Measurements from ENCODE around the gene EGFR. TPM values are rescaled to one million over a fixed set of nuclear protein-coding genes. Genes with fewer than 3 reads are reported as not detected.
"Not testable (repeated sequence)": the region's sequence is repeated elsewhere in the genome, so short reads cannot be mapped to it uniquely, and the experiment has no call there.

EGFR gene
- polyA plus RNA-seq, 4 donors: 19.4 to 34.1 (median 31.0) TPM

- no peak for DNase-seq (ENCODE audit: low read depth in 4 of 4, low spot score in 3 of 4)
Observed at GRCh38 chr7:55160539-55160938, 141.7 kb downstream of the EGFR start.

GRCh38 chr7:55161154-55161687 is 142.4 kb downstream of the EGFR start:
- DNase-seq (ENCODE audit: low read depth in 4 of 4, low spot score in 3 of 4): no peak

DNA sequence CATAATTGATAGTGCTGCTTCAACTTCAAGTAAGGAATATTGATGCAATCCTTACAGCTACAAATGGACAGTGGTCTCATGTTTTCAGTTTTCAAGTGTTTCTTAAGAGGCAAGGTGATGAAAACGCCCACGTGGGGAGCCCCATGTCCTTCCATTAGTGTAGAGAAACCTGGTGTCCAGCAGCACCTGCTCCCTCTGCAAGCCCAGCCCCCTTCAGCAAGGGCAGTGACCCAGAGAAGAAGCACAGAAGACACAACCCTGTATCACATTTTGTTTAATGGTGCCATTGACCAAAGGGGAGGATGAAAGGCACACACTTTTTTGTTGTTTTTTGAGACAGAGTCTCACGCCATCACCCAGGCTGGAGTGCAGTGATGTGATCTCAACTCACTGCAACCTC is 143.7 kb downstream of the EGFR start:
- no peak for DNase-seq (ENCODE audit: low read depth in 4 of 4, low spot score in 3 of 4)

DNA sequence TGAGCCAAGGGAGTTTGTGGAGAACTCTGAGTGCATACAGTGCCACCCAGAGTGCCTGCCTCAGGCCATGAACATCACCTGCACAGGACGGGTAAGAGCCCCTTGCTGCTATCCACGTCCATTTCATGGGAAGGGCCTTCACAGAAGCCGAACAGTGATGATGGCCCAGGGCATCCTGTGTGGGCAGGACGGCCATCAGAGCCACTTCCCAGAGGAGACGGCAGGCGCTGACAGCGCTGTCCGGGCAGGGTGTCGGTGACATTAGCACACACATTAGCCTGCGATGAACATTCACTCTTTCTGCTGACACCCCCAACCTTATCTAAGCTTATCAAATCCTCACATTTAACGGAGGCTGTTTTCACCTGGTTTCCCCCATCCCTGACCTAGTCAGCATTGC is 144.9 kb downstream of the EGFR start:
- no peak for DNase-seq (ENCODE audit: low read depth in 4 of 4, low spot score in 3 of 4)

- DNase-seq (ENCODE audit: low read depth in 4 of 4, low spot score in 3 of 4): no peak
Observed at GRCh38 chr7:55164527-55164926, 145.7 kb downstream of the EGFR start.

GRCh38 chr7:55165176-55165861 is 146.5 kb downstream of the EGFR start:
- DNase-seq (ENCODE audit: low read depth in 4 of 4, low spot score in 3 of 4): no peak

DNA sequence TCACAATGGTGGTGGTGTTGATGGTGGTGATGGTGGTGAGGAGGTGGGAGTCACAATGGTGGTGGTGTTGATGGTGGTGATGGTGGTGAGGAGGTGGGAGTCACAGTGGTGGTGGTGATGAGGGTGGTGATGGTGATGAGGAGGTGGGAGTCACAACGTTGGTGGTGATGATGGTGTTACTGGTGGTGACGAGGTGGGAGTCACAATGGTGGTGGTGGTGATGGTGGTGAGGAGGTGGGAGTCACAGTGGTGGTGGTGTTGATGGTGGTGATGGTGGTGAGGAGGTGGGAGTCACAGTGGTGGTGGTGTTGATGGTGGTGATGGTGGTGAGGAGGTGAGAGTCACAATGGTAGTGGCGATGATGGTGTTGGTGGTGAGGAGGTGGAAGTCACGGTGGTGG is 148.5 kb downstream of the EGFR start:
- DNase-seq (ENCODE audit: low read depth in 4 of 4, low spot score in 3 of 4): not testable (repeated sequence)

GRCh38 chr7:55170335-55171069 is 151.7 kb downstream of the EGFR start:
- no peak for DNase-seq (ENCODE audit: low read depth in 4 of 4, low spot score in 3 of 4)

GRCh38 chr7:55171157-55171556 is 152.3 kb downstream of the EGFR start:
- DNase-seq (ENCODE audit: low read depth in 4 of 4, low spot score in 3 of 4): no peak

DNA sequence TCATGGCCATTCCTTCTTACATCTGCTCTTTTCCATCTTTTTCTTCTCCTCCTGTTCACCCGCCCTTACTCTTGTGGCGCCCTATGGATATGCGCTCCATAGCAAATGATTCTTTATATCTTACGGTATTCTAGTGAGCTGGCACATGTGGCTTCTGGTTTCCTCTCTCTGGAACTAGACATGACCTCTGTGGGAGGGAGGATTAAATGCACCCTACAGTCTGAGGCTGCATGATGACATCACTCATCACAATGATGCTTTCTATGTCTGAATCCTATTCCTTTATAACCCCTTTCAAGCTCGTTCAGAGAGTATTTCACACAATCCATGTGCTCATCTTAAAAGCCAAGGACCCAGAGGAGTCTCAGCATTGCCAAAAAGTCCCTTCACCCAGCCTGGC is 153.3 kb downstream of the EGFR start:
- DNase-seq (ENCODE audit: low read depth in 4 of 4, low spot score in 3 of 4): no peak

GRCh38 chr7:55172881-55173609 is 154.2 kb downstream of the EGFR start:
- no peak for DNase-seq (ENCODE audit: low read depth in 4 of 4, low spot score in 3 of 4)

DNA sequence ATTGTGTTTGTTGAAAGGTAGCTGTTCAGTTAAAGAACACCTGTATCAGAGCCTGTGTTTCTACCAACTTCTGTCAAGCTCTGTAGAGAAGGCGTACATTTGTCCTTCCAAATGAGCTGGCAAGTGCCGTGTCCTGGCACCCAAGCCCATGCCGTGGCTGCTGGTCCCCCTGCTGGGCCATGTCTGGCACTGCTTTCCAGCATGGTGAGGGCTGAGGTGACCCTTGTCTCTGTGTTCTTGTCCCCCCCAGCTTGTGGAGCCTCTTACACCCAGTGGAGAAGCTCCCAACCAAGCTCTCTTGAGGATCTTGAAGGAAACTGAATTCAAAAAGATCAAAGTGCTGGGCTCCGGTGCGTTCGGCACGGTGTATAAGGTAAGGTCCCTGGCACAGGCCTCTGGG is 154.9 kb downstream of the EGFR start:
- DNase-seq (ENCODE audit: low read depth in 4 of 4, low spot score in 3 of 4): no peak

GRCh38 chr7:55174456-55174855 is 155.6 kb downstream of the EGFR start:
- DNase-seq (ENCODE audit: low read depth in 4 of 4, low spot score in 3 of 4): no peak

DNA sequence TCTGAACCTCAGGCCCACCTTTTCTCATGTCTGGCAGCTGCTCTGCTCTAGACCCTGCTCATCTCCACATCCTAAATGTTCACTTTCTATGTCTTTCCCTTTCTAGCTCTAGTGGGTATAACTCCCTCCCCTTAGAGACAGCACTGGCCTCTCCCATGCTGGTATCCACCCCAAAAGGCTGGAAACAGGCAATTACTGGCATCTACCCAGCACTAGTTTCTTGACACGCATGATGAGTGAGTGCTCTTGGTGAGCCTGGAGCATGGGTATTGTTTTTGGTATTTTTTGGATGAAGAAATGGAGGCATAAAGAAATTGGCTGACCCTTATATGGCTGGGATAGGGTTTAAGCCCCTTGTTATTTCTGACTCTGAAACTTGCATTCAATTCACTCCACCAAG is 156.0 kb downstream of the EGFR start:
- no peak for DNase-seq (ENCODE audit: low read depth in 4 of 4, low spot score in 3 of 4)

DNA sequence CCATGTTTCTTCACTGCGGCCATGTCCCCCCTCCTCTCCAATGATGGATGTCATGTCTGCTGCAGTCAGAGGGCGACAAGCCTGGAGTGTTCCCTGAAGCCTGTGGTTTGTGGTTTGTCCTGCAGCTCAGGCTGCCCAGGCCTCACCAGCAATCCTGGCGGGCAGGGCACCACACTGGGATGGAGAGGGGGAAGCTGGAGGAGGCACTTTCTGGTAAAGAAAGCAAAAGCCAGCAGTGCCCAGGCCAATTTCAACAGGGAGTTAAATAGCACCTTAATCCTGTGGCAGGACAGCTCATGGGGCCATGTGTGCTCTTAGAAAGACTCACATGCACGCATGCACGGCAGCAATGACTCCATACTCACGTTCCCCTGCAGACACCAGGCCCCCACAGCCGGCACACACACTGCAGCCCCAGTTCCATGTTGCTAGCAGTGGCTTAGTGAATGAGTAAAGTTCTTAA is 158.3 kb downstream of the EGFR start:
- no peak for DNase-seq (ENCODE audit: low read depth in 4 of 4, low spot score in 3 of 4)

DNA sequence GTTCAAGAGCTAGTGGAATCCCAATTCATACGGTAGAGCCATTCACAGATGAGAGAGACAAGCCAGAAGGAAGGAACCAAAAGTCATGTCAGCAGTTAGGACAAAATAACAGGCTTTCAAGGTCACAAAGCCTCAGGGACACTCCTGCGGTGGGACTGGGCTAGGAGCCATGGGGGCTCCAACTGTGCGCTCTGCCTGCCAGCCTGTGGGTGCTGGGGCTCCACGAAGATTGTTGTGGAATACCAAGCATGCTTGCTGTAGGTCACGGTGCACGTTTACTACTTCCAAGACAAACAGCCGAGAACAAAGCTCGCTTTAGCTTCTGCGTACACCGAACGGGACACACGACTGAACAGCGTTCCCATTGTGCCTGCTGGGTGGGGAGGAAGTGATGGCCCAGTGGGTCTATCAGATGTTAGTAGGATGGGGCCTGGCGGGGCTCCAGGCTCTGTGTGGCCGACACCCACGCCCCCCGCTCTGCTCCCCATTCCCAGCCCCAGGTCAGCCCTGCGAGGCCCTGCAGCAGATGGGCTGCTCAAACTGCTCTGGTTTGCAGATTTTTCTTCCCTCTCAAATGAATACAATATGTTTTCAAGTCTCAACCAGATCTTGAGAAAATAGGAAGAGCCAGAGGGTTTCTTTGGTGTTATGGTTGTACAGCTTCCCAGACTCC is 158.9 kb downstream of the EGFR start:
- DNase-seq (ENCODE audit: low read depth in 4 of 4, low spot score in 3 of 4): no peak

- DNase-seq (ENCODE audit: low read depth in 4 of 4, low spot score in 3 of 4): no peak
Observed at GRCh38 chr7:55178292-55178862, 159.6 kb downstream of the EGFR start.

DNA sequence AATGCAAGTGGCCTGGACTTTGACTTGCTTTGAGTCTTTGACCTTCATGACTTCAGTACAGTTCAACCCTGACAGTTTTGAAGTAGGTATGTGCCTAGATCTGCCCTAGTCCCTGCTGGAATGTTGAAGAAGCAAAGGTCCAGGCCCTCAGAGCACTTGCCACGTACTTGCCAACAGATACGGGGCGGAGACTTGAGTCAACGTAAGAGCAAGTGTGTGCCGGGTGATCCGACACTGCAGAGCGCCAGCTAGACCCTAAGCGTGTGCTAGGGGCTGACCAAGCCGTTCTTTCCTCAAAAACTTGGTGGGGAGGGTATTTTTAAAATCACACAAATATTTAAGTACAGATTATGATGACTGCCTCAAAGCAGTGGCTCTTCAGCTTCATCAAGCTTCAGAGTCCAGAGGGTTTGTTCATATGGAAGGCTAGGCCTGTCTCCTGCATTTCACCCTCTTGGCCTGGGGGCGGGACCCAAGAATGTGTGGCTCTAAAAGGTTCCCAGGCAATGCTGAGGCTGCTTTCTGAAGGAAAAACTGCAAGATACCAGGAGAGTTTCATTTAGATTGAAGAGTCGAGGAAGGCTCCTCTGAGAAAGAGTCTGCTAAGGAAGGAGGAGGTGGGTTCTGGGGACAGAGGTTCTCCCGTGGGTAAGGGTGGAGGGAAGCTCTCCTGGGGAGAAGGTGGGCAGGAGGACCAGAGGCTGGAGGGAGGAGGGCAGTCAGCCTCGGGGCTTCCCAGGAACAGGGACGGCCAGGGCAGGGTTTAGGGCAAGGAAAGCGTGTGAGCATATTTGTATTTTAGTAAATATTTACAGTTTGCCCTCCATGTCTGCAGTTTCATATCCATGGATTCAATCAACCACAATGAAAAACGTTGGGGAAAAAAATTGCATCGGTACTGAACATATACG is 160.3 kb downstream of the EGFR start:
- DNase-seq (ENCODE audit: low read depth in 4 of 4, low spot score in 3 of 4): no peak

DNA sequence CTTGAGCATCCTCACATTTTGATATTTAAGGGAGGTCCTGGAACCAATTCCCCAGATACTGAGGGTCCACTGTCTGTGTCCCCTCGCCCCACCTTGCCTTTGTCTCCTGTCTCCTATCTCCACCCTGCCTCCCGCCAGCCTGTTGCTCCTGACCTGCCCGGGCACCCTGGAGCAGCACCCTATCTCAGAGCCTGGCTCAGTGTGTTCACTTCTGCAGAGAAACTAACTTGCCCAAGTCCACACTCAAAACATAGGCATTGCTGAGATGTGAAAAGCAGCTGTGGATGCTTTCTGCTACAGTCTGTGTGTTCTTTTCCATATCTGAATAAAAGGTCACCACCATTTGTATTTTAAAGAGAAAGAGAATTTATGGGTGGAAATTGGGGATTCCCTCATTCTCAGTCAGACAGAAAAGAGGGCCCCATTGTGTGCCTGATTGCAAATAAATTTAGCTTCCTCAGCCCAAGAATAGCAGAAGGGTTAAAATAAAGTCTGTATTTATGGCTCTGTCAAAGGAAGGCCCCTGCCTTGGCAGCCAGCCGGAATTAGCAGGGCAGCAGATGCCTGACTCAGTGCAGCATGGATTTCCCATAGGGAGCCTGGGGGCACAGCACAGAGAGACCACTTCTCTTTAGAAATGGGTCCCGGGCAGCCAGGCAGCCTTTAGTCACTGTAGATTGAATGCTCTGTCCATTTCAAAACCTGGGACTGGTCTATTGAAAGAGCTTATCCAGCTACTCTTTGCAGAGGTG is 161.3 kb downstream of the EGFR start:
- DNase-seq (ENCODE audit: low read depth in 4 of 4, low spot score in 3 of 4): no peak

All from left renal pelvis (tissue), 4 donors.